ENCODE results near the gene CD84.

DNA sequence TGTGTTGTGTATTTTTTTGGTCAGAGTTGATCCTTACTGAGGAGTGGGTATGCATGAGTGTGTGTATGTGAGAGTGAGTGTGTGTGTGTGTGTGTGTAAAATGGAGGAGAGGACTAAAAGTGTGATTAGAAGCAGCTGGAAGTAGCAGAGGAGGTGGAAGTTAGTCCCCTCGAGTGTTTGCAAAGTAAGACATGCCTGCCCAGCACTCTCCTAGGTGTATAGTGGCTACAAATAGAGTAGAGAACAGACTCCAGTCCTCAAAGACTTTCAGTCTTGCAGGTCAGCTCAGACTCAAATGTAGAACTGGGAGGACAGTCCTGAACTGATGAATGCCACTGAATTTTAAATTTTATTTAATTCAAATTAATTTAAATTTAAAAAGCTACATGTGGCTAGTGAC is 39.0 kb upstream of the CD84 start:
- TF ChIP-seq, protein P1, sequence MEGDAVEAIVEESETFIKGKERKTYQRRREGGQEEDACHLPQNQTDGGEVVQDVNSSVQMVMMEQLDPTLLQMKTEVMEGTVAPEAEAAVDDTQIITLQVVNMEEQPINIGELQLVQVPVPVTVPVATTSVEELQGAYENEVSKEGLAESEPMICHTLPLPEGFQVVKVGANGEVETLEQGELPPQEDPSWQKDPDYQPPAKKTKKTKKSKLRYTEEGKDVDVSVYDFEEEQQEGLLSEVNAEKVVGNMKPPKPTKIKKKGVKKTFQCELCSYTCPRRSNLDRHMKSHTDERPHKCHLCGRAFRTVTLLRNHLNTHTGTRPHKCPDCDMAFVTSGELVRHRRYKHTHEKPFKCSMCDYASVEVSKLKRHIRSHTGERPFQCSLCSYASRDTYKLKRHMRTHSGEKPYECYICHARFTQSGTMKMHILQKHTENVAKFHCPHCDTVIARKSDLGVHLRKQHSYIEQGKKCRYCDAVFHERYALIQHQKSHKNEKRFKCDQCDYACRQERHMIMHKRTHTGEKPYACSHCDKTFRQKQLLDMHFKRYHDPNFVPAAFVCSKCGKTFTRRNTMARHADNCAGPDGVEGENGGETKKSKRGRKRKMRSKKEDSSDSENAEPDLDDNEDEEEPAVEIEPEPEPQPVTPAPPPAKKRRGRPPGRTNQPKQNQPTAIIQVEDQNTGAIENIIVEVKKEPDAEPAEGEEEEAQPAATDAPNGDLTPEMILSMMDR (conservative IDR thresholded peaks at IDR 0.05; ENCODE audit: low read length) = no peak
- TF ChIP-seq EZH2phosphoT487 (IDR thresholded peaks at IDR 0.05; ENCODE audit: borderline replicate concordance, low read depth, low read length) = no peak

Data from OCI-LY7 (cell line).